ENCODE data around the gene MEP1B. TPM values are rescaled to one million over a fixed set of nuclear protein-coding genes. Genes with fewer than 3 reads are reported as not detected.
"Not testable (repeated sequence)": the region's sequence is repeated elsewhere in the genome, so short reads cannot be mapped to it uniquely, and the experiment has no call there.

Gene MEP1B
- total and polyA plus RNA-seq, 9 donors, result 0.12 to 0.25 (median 0.15) TPM; not detected in 5

DNA sequence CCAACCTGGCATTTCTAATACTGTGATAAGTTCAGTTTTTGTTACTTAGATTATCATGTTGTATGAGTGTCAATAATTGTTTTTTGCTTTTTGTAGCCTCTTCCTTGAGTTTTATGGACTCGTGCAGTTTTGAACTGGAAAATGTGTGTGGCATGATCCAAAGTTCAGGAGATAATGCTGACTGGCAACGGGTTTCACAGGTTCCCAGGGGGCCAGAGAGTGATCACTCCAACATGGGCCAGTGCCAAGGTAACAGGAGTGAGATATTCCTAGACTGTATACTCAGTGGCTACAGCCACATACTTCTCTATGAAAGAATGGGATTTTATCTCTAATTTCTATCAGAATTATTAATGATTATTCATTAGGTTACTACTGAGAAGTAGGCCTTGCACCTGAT is 18.2 kb downstream of the MEP1B start:
- H3K27ac ChIP-seq (ENCODE audit: low read length), result no peak overlapping the region
- H3K9me3 ChIP-seq (replicated peaks; ENCODE audit: control insufficient read depth, low read depth, low read length), result no peaks in the 10 kb centered on the region
- H3K27me3 ChIP-seq (ENCODE audit: control insufficient read depth, insufficient read depth, low read length), result no peaks in the 10 kb centered on the region
- WGBS (ENCODE audit: insufficient coverage), result 43% methylated on average over 2 of the region's 2 CpGs
- DNase-seq, result no peak
- peaks cover 2% of the 10 kb centered on the region for H3K4me1 ChIP-seq (ENCODE audit: control insufficient read depth, insufficient read depth, low read length)
- no peak overlapping the region for H3K4me3 ChIP-seq (ENCODE audit: low read length)
- H3K36me3 ChIP-seq (ENCODE audit: control insufficient read depth, insufficient read depth, low read length), result no peaks in the 10 kb centered on the region

DNA sequence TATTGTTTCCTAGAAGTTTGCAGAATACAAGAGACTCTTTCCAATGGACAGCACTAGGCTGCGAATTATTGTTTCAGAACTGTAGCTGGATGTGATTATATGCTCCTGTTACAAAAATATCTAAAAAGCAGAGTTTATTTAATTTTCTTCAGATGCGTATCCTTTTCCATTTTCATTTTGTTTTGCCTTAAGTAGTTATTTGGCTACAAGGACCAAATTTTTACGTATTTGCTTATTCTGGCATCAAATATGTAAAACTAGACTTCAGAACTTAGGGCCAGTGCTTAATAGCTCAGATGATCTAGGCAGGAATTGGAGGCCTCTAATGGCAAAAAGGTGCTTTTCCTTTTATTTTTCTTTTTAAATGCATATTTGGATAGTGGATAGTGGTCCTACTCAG is 18.7 kb downstream of the MEP1B start:
- WGBS (ENCODE audit: insufficient coverage), result no CpG with 5 or more reads among the region's 3 CpGs
- Histone ChIP-seq H3K9me3 (replicated peaks; ENCODE audit: control insufficient read depth, low read depth, low read length) (no peaks in the 10 kb centered on the region), H3K4me1 (ENCODE audit: control insufficient read depth, insufficient read depth, low read length) (peaks cover 2% of the 10 kb centered on the region), H3K27ac (ENCODE audit: low read length) (no peak overlapping the region), H3K4me3 (ENCODE audit: low read length) (no peak overlapping the region), H3K36me3 (ENCODE audit: control insufficient read depth, insufficient read depth, low read length) (no peaks in the 10 kb centered on the region), H3K27me3 (ENCODE audit: control insufficient read depth, insufficient read depth, low read length) (no peaks in the 10 kb centered on the region)
- peak; percentile 65 for DNase-seq

DNA sequence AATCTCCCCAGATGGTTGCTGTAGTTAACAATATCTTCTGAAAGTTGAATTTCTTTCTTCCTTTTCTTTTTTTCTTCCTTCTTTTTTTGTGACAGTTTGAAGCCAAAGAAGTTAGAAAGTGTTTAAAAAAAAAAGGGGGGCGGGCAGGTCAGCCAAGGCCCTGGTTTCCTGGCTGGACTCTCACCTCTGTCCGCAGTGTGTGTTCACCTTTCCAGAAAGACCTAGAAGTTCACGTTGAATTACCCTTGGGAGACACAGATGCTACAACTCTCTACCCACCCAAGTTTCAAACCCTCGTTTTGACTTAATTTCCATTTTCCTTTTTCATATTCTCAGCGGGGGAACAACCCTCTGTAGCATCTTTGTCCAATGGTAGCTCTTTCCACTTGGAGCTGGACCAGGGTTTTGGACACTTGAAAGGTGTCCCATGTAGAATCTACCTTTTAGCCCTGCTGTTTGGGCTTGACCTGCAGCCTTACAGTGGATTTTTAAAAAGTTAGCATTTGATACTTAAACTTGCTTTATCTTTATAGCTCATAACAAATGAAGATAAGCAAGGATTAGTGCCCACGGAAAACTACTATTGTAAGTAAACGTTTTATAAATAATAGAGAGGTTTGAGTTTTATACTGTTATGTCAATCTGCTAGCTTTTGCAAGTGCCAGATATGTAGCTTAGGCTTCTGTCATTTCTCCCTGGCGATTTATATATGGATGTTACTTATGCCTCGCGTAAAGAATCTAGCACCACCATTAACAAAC is 20.0 kb downstream of the MEP1B start:
- Histone ChIP-seq H3K4me1 (ENCODE audit: control insufficient read depth, insufficient read depth, low read length) (peaks cover 2% of the 10 kb centered on the region), H3K27me3 (ENCODE audit: control insufficient read depth, insufficient read depth, low read length) (no peaks in the 10 kb centered on the region), H3K27ac (ENCODE audit: low read length) (no peak overlapping the region), H3K4me3 (ENCODE audit: low read length) (no peak overlapping the region), H3K9me3 (replicated peaks; ENCODE audit: control insufficient read depth, low read depth, low read length) (no peaks in the 10 kb centered on the region), H3K36me3 (ENCODE audit: control insufficient read depth, insufficient read depth, low read length) (no peaks in the 10 kb centered on the region)
- no peak for DNase-seq
- 89% methylated on average over 3 of the region's 10 CpGs for WGBS (ENCODE audit: insufficient coverage)

DNA sequence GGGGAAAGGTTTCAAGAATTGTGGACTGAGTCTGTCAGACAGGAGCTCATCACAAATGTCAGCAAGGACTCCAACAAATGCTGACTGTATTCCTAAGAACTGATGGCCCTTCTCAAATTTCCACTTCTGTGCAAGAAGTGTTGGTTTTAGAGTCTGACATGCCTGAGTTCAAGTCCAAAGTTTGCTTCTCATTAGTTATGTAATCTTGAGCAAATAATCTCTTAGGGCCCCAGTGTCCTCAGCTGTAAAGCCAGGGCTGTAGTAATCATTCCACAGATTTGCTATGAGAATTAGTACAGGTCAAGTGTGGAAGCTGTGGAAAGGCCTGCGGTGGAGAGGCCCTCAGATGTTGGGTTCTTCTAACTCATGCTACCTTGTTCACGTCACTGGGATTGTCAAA is 23.9 kb downstream of the MEP1B start:
- Histone ChIP-seq H3K27me3 (ENCODE audit: control insufficient read depth, insufficient read depth, low read length) (no peaks in the 10 kb centered on the region), H3K27ac (ENCODE audit: low read length) (no peak overlapping the region), H3K4me1 (ENCODE audit: control insufficient read depth, insufficient read depth, low read length) (no peaks in the 10 kb centered on the region), H3K36me3 (ENCODE audit: control insufficient read depth, insufficient read depth, low read length) (no peaks in the 10 kb centered on the region), H3K9me3 (replicated peaks; ENCODE audit: control insufficient read depth, low read depth, low read length) (no peaks in the 10 kb centered on the region), H3K4me3 (ENCODE audit: low read length) (no peak overlapping the region)
- no peak for DNase-seq
- WGBS (ENCODE audit: insufficient coverage), result 73% methylated on average over 2 of the region's 2 CpGs

DNA sequence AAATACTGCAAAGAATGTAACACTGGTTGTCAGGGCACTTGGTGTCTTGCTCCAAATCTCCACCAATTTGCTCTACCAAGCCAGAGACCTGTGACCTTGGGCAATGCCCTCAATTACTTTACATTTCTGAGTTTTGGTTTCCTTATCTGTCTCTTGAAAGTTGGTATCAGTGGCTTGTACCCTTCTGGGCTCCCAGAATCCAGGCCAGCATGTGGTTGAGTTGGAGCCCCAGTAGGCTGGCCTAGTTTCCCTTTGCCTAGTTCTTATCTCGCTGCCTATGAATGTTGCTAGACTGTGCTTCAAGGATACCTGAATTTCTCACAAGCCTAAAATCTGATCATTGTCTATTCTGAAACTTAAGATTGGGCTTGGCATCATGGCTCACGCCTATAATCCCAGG is 26.6 kb downstream of the MEP1B start:
- DNase-seq, result no peak
- H3K4me1 ChIP-seq (ENCODE audit: control insufficient read depth, insufficient read depth, low read length), result no peaks in the 10 kb centered on the region
- no peaks in the 10 kb centered on the region for H3K9me3 ChIP-seq (replicated peaks; ENCODE audit: control insufficient read depth, low read depth, low read length)
- no peaks in the 10 kb centered on the region for H3K27me3 ChIP-seq (ENCODE audit: control insufficient read depth, insufficient read depth, low read length)
- H3K36me3 ChIP-seq (ENCODE audit: control insufficient read depth, insufficient read depth, low read length), result no peaks in the 10 kb centered on the region
- WGBS (ENCODE audit: insufficient coverage), result no CpG with 5 or more reads among the region's 2 CpGs
- no peak overlapping the region for H3K27ac ChIP-seq (ENCODE audit: low read length)
- H3K4me3 ChIP-seq (ENCODE audit: low read length), result no peak overlapping the region

DNA sequence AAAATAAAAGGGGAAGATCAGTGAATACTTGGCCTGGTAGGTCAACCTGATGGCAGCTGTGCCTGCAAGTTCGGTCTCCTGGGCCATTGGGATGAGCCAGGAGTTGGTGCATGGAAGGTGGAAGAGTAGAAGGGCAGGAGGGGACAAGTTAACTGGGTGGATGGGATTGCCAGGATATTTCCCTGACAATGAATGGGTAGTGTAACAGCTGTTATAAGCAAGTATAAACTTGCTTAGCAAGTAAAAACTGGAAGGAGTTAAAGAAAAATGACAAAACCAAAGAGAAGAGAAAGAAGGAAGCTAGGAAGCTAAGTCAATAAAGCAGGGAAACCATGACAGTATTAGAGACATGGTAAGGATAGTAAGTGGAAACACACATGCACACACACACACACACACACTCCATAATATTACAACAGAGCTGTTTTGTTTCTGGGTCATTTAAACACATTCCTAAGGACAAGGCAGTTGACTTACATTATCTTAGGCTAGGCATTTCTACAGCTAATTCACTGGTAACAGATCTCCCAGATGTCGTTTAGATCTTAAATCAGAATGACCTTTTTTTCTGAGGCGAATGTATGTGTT is 29.7 kb downstream of the MEP1B start:
- no peak for DNase-seq
- Histone ChIP-seq H3K4me3 (ENCODE audit: low read length) (no peak overlapping the region), H3K4me1 (ENCODE audit: control insufficient read depth, insufficient read depth, low read length) (no peaks in the 10 kb centered on the region), H3K9me3 (replicated peaks; ENCODE audit: control insufficient read depth, low read depth, low read length) (no peaks in the 10 kb centered on the region), H3K36me3 (ENCODE audit: control insufficient read depth, insufficient read depth, low read length) (no peaks in the 10 kb centered on the region), H3K27me3 (ENCODE audit: control insufficient read depth, insufficient read depth, low read length) (no peaks in the 10 kb centered on the region), H3K27ac (ENCODE audit: low read length) (no peak overlapping the region)
- WGBS (ENCODE audit: insufficient coverage), result 89% methylated on average over 2 of the region's 3 CpGs

DNA sequence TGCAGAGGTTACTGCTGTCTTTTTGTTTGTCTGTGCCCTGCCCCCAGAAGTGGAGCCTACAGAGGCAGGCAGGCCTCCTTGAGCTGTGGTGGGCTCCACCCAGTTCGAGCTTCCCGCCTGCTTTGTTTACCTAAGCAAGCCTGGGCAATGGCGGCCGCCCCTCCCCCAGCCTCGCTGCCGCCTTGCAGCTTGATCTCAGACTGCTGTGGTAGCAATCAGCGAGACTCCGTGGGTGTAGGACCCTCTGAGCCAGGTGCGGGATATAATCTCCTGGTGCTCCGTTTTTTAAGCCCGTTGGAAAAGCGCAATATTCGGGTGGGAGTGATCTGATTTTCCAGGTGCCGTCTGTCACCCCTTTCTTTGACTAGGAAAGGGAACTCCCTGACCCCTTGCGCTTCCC is 43.5 kb downstream of the MEP1B start:
- not testable (repeated sequence) for H3K36me3 ChIP-seq (ENCODE audit: control insufficient read depth, insufficient read depth, low read length); H3K4me3 ChIP-seq (ENCODE audit: low read length); DNase-seq; H3K4me1 ChIP-seq (ENCODE audit: control insufficient read depth, insufficient read depth, low read length); H3K27ac ChIP-seq (ENCODE audit: low read length); H3K9me3 ChIP-seq (replicated peaks; ENCODE audit: control insufficient read depth, low read depth, low read length); H3K27me3 ChIP-seq (ENCODE audit: control insufficient read depth, insufficient read depth, low read length)
- 94% methylated on average over 10 of the region's 15 CpGs for WGBS (ENCODE audit: insufficient coverage)

DNA sequence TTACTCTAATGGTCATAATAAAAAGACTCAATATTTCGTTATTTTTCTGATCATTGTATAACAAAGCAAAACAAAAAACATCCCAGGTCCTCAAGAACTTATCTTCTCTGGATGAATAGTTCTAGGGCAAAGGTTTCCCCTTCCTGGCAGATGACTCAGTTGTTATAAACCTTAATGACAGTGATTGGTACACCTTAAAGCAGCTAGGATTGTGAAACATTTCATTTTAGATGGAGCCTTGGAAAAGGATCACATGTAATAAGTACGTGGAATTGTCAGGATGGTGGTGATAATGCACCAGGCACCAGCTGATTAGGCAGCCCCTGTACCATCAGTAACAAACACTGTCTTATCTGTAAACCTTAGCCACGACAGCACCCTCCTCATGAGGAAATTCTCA is 47.2 kb downstream of the MEP1B start:
- H3K9me3 ChIP-seq (replicated peaks; ENCODE audit: control insufficient read depth, low read depth, low read length), result no peaks in the 10 kb centered on the region
- no peaks in the 10 kb centered on the region for H3K36me3 ChIP-seq (ENCODE audit: control insufficient read depth, insufficient read depth, low read length)
- no peaks in the 10 kb centered on the region for H3K27me3 ChIP-seq (ENCODE audit: control insufficient read depth, insufficient read depth, low read length)
- no peaks in the 10 kb centered on the region for H3K4me1 ChIP-seq (ENCODE audit: control insufficient read depth, insufficient read depth, low read length)
- H3K27ac ChIP-seq (ENCODE audit: low read length), result no peak overlapping the region
- DNase-seq, result no peak
- WGBS (ENCODE audit: insufficient coverage), result no CpG with 5 or more reads among the region's 3 CpGs
- no peak overlapping the region for H3K4me3 ChIP-seq (ENCODE audit: low read length)

DNA sequence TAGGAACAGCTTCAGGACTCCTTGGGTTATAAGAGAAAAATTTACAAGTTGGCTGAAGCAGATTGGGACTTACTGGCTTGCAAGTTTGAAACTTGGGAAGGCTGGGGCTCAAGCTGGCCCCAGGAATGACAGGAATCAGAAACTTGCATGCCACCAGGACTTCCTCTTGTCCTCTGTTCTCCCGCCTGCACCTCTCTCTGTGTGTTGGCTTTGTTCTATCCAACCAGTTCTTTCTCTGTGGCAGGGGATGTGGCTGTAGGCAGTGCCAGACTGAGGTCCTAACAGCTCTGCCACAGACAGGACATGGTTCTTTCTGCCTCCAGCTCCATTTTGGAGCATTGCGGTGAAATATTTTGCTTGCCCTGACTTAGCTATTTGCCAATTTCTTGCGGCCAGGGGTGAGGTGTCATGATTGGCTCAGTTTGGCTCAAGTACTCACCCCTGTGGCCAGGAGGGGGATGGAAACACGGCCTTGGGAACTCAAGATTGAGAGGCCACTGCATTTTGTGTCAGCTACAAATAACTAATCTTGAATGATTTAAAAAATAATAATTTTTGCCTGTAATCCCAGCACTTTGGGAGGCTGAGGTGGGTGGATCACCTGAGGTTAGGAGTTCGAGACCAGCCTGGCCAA is 48.9 kb downstream of the MEP1B start:
- Histone ChIP-seq H3K9me3 (replicated peaks; ENCODE audit: control insufficient read depth, low read depth, low read length) (no peaks in the 10 kb centered on the region), H3K4me3 (ENCODE audit: low read length) (no peak overlapping the region), H3K27me3 (ENCODE audit: control insufficient read depth, insufficient read depth, low read length) (no peaks in the 10 kb centered on the region), H3K4me1 (ENCODE audit: control insufficient read depth, insufficient read depth, low read length) (no peaks in the 10 kb centered on the region), H3K36me3 (ENCODE audit: control insufficient read depth, insufficient read depth, low read length) (no peaks in the 10 kb centered on the region), H3K27ac (ENCODE audit: low read length) (no peak overlapping the region)
- no CpG with 5 or more reads among the region's 5 CpGs for WGBS (ENCODE audit: insufficient coverage)
- no peak for DNase-seq

DNA sequence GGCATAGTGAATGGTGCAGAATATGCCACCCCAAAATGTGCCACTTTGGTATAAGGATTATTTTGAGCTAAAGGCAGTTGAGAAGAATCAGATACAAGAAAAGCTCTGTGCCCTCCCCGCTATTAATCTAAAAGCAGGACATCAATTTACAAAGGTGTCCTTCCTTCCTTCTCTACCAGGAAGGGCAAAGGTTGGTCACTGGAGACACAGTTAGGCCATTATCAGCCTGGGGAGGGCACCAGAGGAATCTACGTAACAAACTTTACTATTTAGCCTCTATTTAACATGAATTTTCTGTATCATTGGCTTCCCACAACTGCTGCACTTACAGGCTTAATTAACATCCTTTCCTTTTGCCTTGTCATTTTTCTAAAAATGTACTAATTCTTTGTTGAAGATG is 52.6 kb downstream of the MEP1B start:
- Histone ChIP-seq H3K4me3 (ENCODE audit: low read length) (no peak overlapping the region), H3K36me3 (ENCODE audit: control insufficient read depth, insufficient read depth, low read length) (no peaks in the 10 kb centered on the region)
- no CpG with 5 or more reads among the region's 2 CpGs for WGBS (ENCODE audit: insufficient coverage)

More for the DNA sequence above, 52.6 kb downstream of the MEP1B start:
- no peaks in the 10 kb centered on the region for H3K4me1 ChIP-seq (ENCODE audit: control insufficient read depth, insufficient read depth, low read length)
- DNase-seq, result no peak
- H3K9me3 ChIP-seq (replicated peaks; ENCODE audit: control insufficient read depth, low read depth, low read length), result no peaks in the 10 kb centered on the region
- no peaks in the 10 kb centered on the region for H3K27me3 ChIP-seq (ENCODE audit: control insufficient read depth, insufficient read depth, low read length)
- no peak overlapping the region for H3K27ac ChIP-seq (ENCODE audit: low read length)

Measured in muscle of leg (tissue), 11 donors.